Astrocyte of the cerebellum (primary cell): ENCODE data around the gene SSR1.

Experiments used
- DNase-seq: peaks from one replicate; pipeline ENCODE4 v3.0.0-alpha.2; 2011; ENCODE audit warnings: low read depth
- H3K4me3 ChIP-seq: 2 replicates; pipeline ENCODE4 v1.5.1; 2011; ENCODE audit warnings: mild to moderate bottlenecking, low read depth, low read length, moderate library complexity
- in situ Hi-C: cut with HindIII; loops from 2 replicates; pipeline ENCODE4 v1.10.0; 2017; ENCODE audit warnings: low sequenced_read_pairs
- TF ChIP-seq, protein P1 (sequence below): IDR thresholded peaks from 2 replicates; pipeline ENCODE4 v1.5.1; 2012; ENCODE audit warnings: low read length, low read depth, moderate library complexity, mild to moderate bottlenecking; ENCODE audit errors: missing control alignments

SSR1 gene

DNA sequence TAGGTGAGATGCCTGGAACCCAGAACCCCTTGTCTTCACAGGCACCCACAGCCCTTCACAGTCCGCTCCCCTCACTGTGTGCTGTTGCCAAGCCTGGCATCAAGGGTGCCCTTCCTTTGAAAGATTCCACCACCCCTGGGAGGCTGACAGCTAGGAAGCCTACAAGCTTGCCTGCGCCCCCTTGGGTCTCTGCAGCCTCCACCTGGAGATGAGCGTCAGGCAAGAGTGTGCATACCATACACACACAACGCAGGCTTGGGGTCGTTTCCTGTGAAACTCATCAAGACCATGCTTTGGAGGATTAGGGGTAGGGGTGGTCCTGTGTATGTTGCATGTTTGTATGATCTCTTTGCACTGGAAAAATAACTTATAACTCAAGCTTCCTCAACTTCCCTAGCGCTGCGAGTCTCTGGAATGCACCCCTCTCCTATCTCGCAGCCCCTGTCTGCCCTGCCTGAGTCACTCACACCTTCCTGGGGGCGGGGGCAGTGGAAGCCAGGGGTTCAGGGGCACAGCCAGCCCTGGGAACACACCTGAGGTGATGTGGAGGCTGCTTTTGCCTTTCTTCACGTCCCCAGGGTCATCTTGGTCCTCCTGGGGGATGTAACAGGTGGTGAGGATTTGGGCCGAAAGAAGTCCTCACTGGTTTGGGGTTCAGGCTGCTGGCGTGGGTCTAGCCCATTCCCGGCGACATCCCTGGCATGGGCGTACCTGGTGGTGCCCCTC, 67.2 kb downstream of the SSR1 start:
- TF ChIP-seq, protein P1, sequence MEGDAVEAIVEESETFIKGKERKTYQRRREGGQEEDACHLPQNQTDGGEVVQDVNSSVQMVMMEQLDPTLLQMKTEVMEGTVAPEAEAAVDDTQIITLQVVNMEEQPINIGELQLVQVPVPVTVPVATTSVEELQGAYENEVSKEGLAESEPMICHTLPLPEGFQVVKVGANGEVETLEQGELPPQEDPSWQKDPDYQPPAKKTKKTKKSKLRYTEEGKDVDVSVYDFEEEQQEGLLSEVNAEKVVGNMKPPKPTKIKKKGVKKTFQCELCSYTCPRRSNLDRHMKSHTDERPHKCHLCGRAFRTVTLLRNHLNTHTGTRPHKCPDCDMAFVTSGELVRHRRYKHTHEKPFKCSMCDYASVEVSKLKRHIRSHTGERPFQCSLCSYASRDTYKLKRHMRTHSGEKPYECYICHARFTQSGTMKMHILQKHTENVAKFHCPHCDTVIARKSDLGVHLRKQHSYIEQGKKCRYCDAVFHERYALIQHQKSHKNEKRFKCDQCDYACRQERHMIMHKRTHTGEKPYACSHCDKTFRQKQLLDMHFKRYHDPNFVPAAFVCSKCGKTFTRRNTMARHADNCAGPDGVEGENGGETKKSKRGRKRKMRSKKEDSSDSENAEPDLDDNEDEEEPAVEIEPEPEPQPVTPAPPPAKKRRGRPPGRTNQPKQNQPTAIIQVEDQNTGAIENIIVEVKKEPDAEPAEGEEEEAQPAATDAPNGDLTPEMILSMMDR = no peak
- in situ Hi-C loops = no loop called here
- DNase-seq = no peak
- H3K4me3 ChIP-seq = no peak overlapping the region

DNA sequence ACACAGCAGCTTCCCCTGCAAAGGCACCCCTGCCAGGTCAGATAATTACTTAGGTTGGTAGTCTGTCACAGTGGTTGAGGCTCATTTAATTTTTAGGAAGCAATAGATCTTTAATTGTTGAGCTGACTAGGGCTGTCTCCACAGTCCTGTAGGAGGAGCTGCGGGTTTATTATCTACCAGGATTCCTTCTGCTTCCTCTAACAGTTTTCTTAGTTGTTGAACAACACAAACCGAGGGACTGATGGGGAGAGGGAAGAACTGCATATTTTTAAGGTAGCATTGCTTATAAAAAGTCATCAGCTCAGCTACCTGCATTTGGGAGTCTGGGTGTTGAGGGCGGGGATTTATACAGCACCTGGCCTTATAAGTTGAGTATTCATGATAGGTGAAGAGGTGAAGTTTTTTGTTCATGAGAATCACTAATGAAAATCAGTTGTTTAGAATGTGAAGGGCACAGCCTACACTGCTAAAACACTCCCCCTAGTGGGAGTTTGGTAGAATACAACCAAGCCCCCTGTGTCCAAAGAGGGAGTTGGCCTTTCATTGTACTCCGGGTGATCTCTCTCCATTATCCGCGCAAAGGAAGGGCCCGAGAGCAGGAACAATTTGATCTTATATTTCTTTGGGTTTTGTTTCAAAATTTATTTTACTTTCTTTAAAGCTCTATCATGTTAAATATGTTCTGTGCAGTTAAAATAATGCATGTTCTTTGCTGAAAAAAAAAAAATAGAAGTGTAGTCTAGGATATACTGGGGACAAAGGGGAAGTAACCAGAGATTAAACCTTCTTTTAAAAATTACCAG, 69.6 kb downstream of the SSR1 start:
- TF ChIP-seq, protein P1 = peak; percentile 93
- H3K4me3 ChIP-seq = no peak overlapping the region
- peak; percentile 45 for DNase-seq
- in situ Hi-C loops = no loop called here

DNA sequence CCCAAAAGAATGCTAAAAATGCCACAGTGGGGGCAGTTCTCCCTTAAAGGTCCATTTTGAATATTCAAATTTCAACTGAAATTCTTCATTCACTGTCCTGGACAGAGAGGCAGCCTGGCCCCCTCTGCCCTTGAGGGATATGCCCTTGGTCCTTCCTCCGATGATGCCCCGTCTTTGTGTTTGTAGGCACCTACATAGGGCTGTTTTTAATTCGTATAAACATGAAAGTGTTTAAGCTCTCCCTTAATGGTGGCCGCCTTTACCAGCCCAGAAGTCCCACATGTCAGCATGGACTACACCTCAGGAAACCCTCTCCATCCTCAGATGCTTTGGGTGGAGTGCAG, 70.2 kb downstream of the SSR1 start:
- TF ChIP-seq, protein P1 = no peak
- H3K4me3 ChIP-seq = no peak overlapping the region
- no peak for DNase-seq
- in situ Hi-C loops = no loop called here

DNA sequence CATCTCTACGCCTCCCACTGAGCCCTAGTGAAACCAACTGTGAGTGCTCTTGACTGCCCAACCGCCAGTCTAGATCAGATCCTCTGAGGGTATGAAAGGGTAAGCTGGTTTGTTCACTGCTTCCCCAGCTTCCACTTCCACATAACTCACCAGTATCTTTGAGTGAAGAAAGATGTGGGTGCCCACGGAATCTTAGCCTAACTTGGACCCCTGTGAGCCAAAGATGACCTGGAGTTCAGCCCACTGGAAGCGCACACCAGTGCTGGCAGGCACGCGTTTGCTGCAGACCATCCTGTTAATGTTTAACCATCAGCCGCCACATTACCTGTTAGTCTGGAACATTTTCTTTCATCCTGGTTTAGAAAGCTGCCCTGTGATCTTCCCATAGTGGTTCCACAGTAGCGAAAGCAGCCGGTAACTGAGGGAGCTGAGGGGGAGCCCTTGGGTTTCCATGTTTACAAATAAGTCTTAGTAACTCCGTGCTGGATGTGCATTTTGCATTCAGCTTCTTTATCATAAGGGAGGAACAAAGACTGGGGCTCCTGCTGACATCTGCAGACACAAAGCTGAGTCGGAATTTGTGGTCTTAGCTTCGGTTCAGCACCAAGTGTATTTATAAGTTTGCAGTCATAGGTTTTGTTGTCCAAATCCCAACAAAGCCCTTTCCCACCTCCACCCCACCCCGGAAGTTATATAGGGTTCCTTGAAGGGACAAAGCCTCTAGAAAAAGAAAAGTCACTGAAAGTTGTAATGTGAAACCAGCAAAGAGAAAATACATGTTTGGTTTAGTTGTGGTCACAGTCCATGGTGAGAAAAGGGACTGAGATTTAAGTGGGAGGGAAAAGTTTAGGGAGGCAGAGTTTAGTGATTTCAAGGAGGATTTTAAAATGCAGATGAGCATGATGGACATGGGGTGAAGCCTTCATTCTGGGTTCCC, 71.0 kb downstream of the SSR1 start:
- DNase-seq = peak; percentile 15
- no peak overlapping the region for H3K4me3 ChIP-seq
- TF ChIP-seq, protein P1 = no peak
- in situ Hi-C loops = no loop called here

DNA sequence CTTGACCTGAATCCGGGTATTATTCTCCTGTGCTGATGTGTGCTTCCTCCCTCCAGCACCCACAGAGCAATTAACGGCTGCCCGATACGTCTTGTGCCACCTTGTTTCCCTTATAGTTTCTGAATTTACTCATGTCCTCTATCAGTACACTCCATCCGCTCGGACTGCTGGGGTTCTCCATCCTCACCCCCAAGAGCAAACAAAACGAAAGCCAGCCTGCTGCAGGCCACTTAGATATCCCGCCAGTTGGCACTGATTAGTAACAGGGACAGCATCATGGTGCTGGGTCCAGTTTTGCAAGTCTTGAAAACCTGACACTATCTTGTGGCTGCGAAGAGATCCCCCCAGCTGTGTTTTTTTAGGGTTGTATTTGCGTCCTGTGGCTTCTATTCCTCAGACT, 71.8 kb downstream of the SSR1 start:
- in situ Hi-C loops = no loop called here
- TF ChIP-seq, protein P1 = no peak
- DNase-seq = no peak
- no peak overlapping the region for H3K4me3 ChIP-seq

DNA sequence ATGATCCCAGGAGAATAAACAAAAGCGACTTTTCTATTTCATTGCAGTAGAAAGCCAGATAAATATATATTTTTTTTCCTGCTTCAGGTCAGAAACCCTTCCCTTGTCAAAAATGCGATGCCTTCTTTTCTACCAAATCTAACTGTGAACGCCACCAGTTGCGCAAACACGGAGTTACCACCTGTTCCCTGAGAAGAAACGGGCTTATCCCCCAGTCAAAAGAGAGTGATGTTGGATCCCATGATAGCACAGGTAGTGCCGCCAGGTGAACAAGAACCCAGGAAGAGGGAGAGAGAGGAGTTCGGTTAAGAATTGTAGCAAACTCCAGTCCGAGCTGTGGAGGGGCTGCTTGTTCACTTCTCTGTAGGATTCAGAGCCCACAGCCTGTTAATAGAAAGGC, 72.6 kb downstream of the SSR1 start:
- in situ Hi-C loops = no loop called here
- no peak for DNase-seq
- H3K4me3 ChIP-seq = no peak overlapping the region
- TF ChIP-seq, protein P1 = no peak
